Measurements from ENCODE around the gene CISD3. TPM values are rescaled to one million over a fixed set of nuclear protein-coding genes. Genes with fewer than 3 reads are reported as not detected.

Gene CISD3
- total RNA-seq, 4 donors from 2014 or later, result 10.0 to 25.8 (median 13.3) TPM

GRCh38 chr17:38701504-38702165 is 28.5 kb upstream of the CISD3 start:
- intact Hi-C loops (cut with DNase I; ENCODE audit: low total_unique reads) (loop anchor here (1.0 to 5.0 kb wide), 2 partner anchors 29 to 166 kb away; partner anchors contain the start of gene CISD3), in situ Hi-C loops (cut with MboI; ENCODE audit: low sequenced_read_pairs in 4 of 4) (no loop called here)
- DNase-seq (no peak), ATAC-seq (peak in 1 of 2 donors; percentile 3)
- TF ChIP-seq POLR2A (IDR thresholded peaks at IDR 0.05) (no peak), CTCF (IDR thresholded peaks at IDR 0.05 in 4 of 5, conservative IDR thresholded peaks at IDR 0.05 in 1 of 5) (no peak)
- Histone ChIP-seq H3K4me1 (peaks cover 13 to 18% of the 10 kb centered on the region in 2 donors), H3K27me3 (no peaks in the 10 kb centered on the region), H3K9me3 (no peaks in the 10 kb centered on the region), H3K27ac (peak overlapping the region; percentile 96 to 100 (median 98)), H3K36me3 (no peaks in the 10 kb centered on the region), H3K4me3 (peak overlapping the region; percentile 71 to 81 (median 75))

GRCh38 chr17:38702166-38702915 is 27.8 kb upstream of the CISD3 start:
- peak; percentile 47 to 50 for ATAC-seq
- H3K36me3 ChIP-seq, result no peaks in the 10 kb centered on the region
- in situ Hi-C loops (cut with MboI; ENCODE audit: low sequenced_read_pairs in 4 of 4) (no loop called here), intact Hi-C loops (cut with DNase I; ENCODE audit: low total_unique reads) (loop anchor here (1.0 to 5.0 kb wide), 2 partner anchors 28 to 165 kb away; partner anchors contain the start of gene CISD3)
- no peak for TF ChIP-seq CTCF (IDR thresholded peaks at IDR 0.05 in 4 of 5, conservative IDR thresholded peaks at IDR 0.05 in 1 of 5)
- peak; percentile 96 to 97 for TF ChIP-seq POLR2A (IDR thresholded peaks at IDR 0.05)
- DNase-seq, result peak; percentile 82 to 88
- no peaks in the 10 kb centered on the region for H3K27me3 ChIP-seq
- peak overlapping the region; percentile 71 to 93 (median 78) for H3K4me3 ChIP-seq
- peak overlapping the region; percentile 96 to 100 (median 98) for H3K27ac ChIP-seq
- no peaks in the 10 kb centered on the region for H3K9me3 ChIP-seq
- H3K4me1 ChIP-seq, result peaks cover 20 to 25% of the 10 kb centered on the region in 2 donors

- intact Hi-C loops (cut with DNase I; ENCODE audit: low total_unique reads), result loop anchor here (1.0 to 5.0 kb wide), 2 partner anchors 27 to 164 kb away; partner anchors contain the start of gene CISD3
- TF ChIP-seq CTCF (IDR thresholded peaks at IDR 0.05 in 4 of 5, conservative IDR thresholded peaks at IDR 0.05 in 1 of 5), result no peak
- no peak for TF ChIP-seq POLR2A (IDR thresholded peaks at IDR 0.05)
- no peak for ATAC-seq
- DNase-seq, result no peak
- H3K27ac ChIP-seq, result peak overlapping the region; percentile 96 to 100 (median 98)
- H3K4me3 ChIP-seq, result peak overlapping the region; percentile 71 to 93 (median 78)
- H3K27me3 ChIP-seq, result no peaks in the 10 kb centered on the region
- H3K4me1 ChIP-seq, result peaks cover 24 to 25% of the 10 kb centered on the region in 2 donors
- H3K9me3 ChIP-seq, result no peaks in the 10 kb centered on the region
- in situ Hi-C loops (cut with MboI; ENCODE audit: low sequenced_read_pairs in 4 of 4), result no loop called here
- H3K36me3 ChIP-seq, result peaks cover 0 to 7% of the 10 kb centered on the region in 2 donors
Measured at GRCh38 chr17:38702916-38703741, 27.0 kb upstream of the CISD3 start.

Measured in gastrocnemius medialis (tissue), 4 donors.